H9 (cell line): ENCODE measurements around the gene COQ8A. TPM values are rescaled to one million over a fixed set of nuclear protein-coding genes. Genes with fewer than 3 reads are reported as not detected.

Experiments used
- DNase-seq: peaks from one replicate; pipeline ENCODE4 v3.0.0-alpha.2; 2017
- H2AFZ ChIP-seq: one replicate; pipeline ENCODE4 v1.6.1; 2013; ENCODE audit warnings: mild to moderate bottlenecking, low read length, control low read depth, moderate library complexity
- H2AK5ac ChIP-seq: 2 replicates; pipeline ENCODE4 v1.6.1; 2013; ENCODE audit warnings: low read length, control low read depth, mixed read lengths; ENCODE audit not compliant: insufficient read length
- H2BK120ac ChIP-seq: one replicate; pipeline ENCODE4 v1.6.1; 2013; ENCODE audit warnings: low read depth, mild to moderate bottlenecking, low read length, control low read depth, inconsistent platforms; ENCODE audit not compliant: poor library complexity, severe bottlenecking
- H2BK12ac ChIP-seq: 2 replicates; pipeline ENCODE4 v1.6.1; 2013; ENCODE audit warnings: low read length, control low read depth, mixed read lengths, low read depth; ENCODE audit not compliant: insufficient read length
- H2BK15ac ChIP-seq: 2 replicates; pipeline ENCODE4 v1.6.1; 2013; ENCODE audit warnings: low read depth, low read length, control low read depth
- H2BK20ac ChIP-seq: one replicate; pipeline ENCODE4 v1.6.1; 2013; ENCODE audit warnings: low read depth, mild to moderate bottlenecking, low read length, control low read depth, inconsistent platforms; ENCODE audit not compliant: poor library complexity, severe bottlenecking
- H2BK5ac ChIP-seq: 2 replicates; pipeline ENCODE4 v1.6.1; 2013; ENCODE audit warnings: low read length, control low read depth, mixed read lengths; ENCODE audit not compliant: insufficient read length
- H3K14ac ChIP-seq: 2 replicates; pipeline ENCODE4 v1.6.1; 2013; ENCODE audit warnings: low read length, control low read depth; ENCODE audit not compliant: insufficient read depth
- H3K18ac ChIP-seq: 2 replicates; pipeline ENCODE4 v1.6.1; 2013; ENCODE audit warnings: low read depth, mild to moderate bottlenecking, mixed read lengths, low read length, control low read depth; ENCODE audit not compliant: insufficient read length
- H3K23ac ChIP-seq: 2 replicates; pipeline ENCODE4 v1.6.1; 2013; ENCODE audit warnings: low read length, control low read depth, mixed read lengths, low read depth; ENCODE audit not compliant: insufficient read length
- H3K23me2 ChIP-seq: 2 replicates; pipeline ENCODE4 v1.6.1; 2013; ENCODE audit warnings: low read depth, mild to moderate bottlenecking, mixed read lengths, low read length, control low read depth; ENCODE audit not compliant: insufficient read length, poor library complexity, severe bottlenecking
- H3K27ac ChIP-seq: 2 replicates; pipeline ENCODE4 v1.5.1; 2013; ENCODE audit warnings: low read length, control low read depth, mixed read lengths, low read depth; ENCODE audit not compliant: insufficient read length
- H3K27me3 ChIP-seq: 2 replicates; pipeline ENCODE4 v1.6.1; 2013; ENCODE audit warnings: low read length, control low read depth, inconsistent platforms; ENCODE audit not compliant: insufficient read depth
- H3K4ac ChIP-seq: 2 replicates; pipeline ENCODE4 v1.6.1; 2013; ENCODE audit warnings: low read depth, mild to moderate bottlenecking, control low read depth, inconsistent platforms, low read length, moderate library complexity
- H3K4me1 ChIP-seq: 2 replicates; pipeline ENCODE4 v1.6.1; 2013; ENCODE audit warnings: low read length, control low read depth, inconsistent platforms; ENCODE audit not compliant: insufficient read depth
- H3K4me2 ChIP-seq: 2 replicates; pipeline ENCODE4 v1.6.1; 2013; ENCODE audit warnings: low read length, control low read depth, mixed read lengths; ENCODE audit not compliant: insufficient read length, insufficient read depth
- H3K56ac ChIP-seq: 2 replicates; pipeline ENCODE4 v1.6.1; 2013; ENCODE audit warnings: low read depth, mild to moderate bottlenecking, mixed read lengths, low read length, control low read depth; ENCODE audit not compliant: insufficient read length
- H3K79me1 ChIP-seq: 2 replicates; pipeline ENCODE4 v1.6.1; 2013; ENCODE audit warnings: low read depth, mild to moderate bottlenecking, moderate library complexity, low read length, control low read depth, inconsistent platforms; ENCODE audit not compliant: insufficient read depth, poor library complexity, severe bottlenecking
- H3K79me2 ChIP-seq: 2 replicates; pipeline ENCODE4 v1.6.1; 2013; ENCODE audit warnings: low read length, control low read depth, inconsistent platforms; ENCODE audit not compliant: insufficient read depth
- H3K9ac ChIP-seq: 2 replicates; pipeline ENCODE4 v1.6.1; 2013; ENCODE audit warnings: low read length, control low read depth, mixed read lengths; ENCODE audit not compliant: insufficient read length; ENCODE audit errors: extremely low read depth
- H3K9me3 ChIP-seq: one replicate; pipeline ENCODE4 v1.6.1; 2013; ENCODE audit warnings: low read depth, low read length, inconsistent platforms; ENCODE audit not compliant: control insufficient read depth
- H3T11ph ChIP-seq: one replicate; pipeline ENCODE4 v1.6.1; 2013; ENCODE audit warnings: mild to moderate bottlenecking, low read length, control low read depth, inconsistent platforms
- H4K20me1 ChIP-seq: one replicate; pipeline ENCODE4 v1.6.1; 2013; ENCODE audit not compliant: control insufficient read depth, insufficient read length, insufficient read depth
- H4K5ac ChIP-seq: 2 replicates; pipeline ENCODE4 v1.6.1; 2013; ENCODE audit warnings: low read depth, mild to moderate bottlenecking, mixed read lengths, low read length, control low read depth; ENCODE audit not compliant: insufficient read length
- H4K8ac ChIP-seq: replicated peaks from 2 replicates; pipeline ENCODE4 v1.6.1; 2013; ENCODE audit warnings: low read length, control low read depth, mixed read lengths, low read depth; ENCODE audit not compliant: insufficient read length
- H4K91ac ChIP-seq: 2 replicates; pipeline ENCODE4 v1.6.1; 2013; ENCODE audit warnings: low read depth, mild to moderate bottlenecking, moderate library complexity, mixed read lengths, low read length, control low read depth; ENCODE audit not compliant: insufficient read length
- H3K27ac Mint-ChIP-seq, 3 experiments: 2 replicates in 2 of 3; 3 replicates in 1 of 3; pipeline ENCODE4 v1.8.0; 2020 to 2021; ENCODE audit warnings: mixed read lengths in 3 of 3, mild to moderate bottlenecking in 1 of 3, moderate library complexity in 1 of 3
- H3K27me3 Mint-ChIP-seq: 2 replicates; pipeline ENCODE4 v1.8.0; 2021; ENCODE audit warnings: low read depth, mild to moderate bottlenecking, moderate library complexity, mixed read lengths
- H3K36me3 Mint-ChIP-seq, 3 experiments: 2 replicates in 2 of 3; 3 replicates in 1 of 3; pipeline ENCODE4 v1.8.0; 2020 to 2021; ENCODE audit warnings: low read depth in 3 of 3, mixed read lengths in 3 of 3; ENCODE audit not compliant: insufficient read depth in 1 of 3
- H3K4me1 Mint-ChIP-seq, 2 experiments: 2 replicates each; pipeline ENCODE4 v1.8.0; 2020; ENCODE audit warnings: mixed read lengths in 2 of 2
- H3K4me3 Mint-ChIP-seq, 2 experiments: 2 replicates in 1 of 2; 3 replicates in 1 of 2; pipeline ENCODE4 v1.8.0; 2020 to 2021; ENCODE audit warnings: mild to moderate bottlenecking in 2 of 2, mixed read lengths in 2 of 2, moderate library complexity in 1 of 2
- H3K9me3 Mint-ChIP-seq, 2 experiments: 2 replicates in 1 of 2; 3 replicates in 1 of 2; pipeline ENCODE4 v1.8.0; 2020; ENCODE audit warnings: mild to moderate bottlenecking in 2 of 2, mixed read lengths in 2 of 2, moderate library complexity in 1 of 2
- CTCF ChIP-seq: fragments of 200-600 bp; sonication (generic); conservative IDR thresholded peaks from 3 replicates; pipeline ENCODE4 v1.8.0; 2021; ENCODE audit warnings: antibody characterized with exemption, mild to moderate bottlenecking
- WGBS: extraction: QIAGEN DNeasy Blood & Tissue Kit; methylation state at CpG from one replicate; pipeline ENCODE4 v1.1.7; 2013; ENCODE audit warnings: missing lambda C conversion rate, low lambda C conversion rate, mixed read lengths; ENCODE audit not compliant: insufficient read length; ENCODE audit errors: extremely low coverage; 5-methylcytosine and 5-hydroxymethylcytosine counted together
- total RNA-seq: library from RNA; stranded (reverse); gene quantifications from 2 replicates; pipeline ENCODE4 v1.2.1, GENCODE V29; 2021

The COQ8A gene
- total RNA-seq, 1 experiment from 2014 or later, result 26.0 TPM

GRCh38 chr1:226964611-226965486, 24.8 kb downstream of the COQ8A start:
- H3K79me2 ChIP-seq, result no peaks in the 10 kb centered on the region; the same call in 1 of the 2 replicates
- H3K4me2 ChIP-seq, result no peak overlapping the region
- no peaks in the 10 kb centered on the region for H3K4me1 ChIP-seq
- no peak overlapping the region for H4K91ac ChIP-seq
- no peaks in the 10 kb centered on the region for H3K27me3 Mint-ChIP-seq
- H2BK12ac ChIP-seq, result no peak overlapping the region
- no peak overlapping the region for H3K23ac ChIP-seq
- H3K56ac ChIP-seq, result no peak overlapping the region
- no peaks in the 10 kb centered on the region for H3K79me1 ChIP-seq
- no CpG with 5 or more reads among the region's 29 CpGs for WGBS
- H2AK5ac ChIP-seq, result no peak overlapping the region
- peak overlapping the region in 1 of 3 experiments; percentile 81; a peak in 2 of 7 replicates for H3K27ac Mint-ChIP-seq
- no peak overlapping the region for H4K8ac ChIP-seq
- no peak for TF ChIP-seq CTCF
- no peaks in the 10 kb centered on the region for H3K9me3 ChIP-seq
- no peak overlapping the region for H2BK120ac ChIP-seq
- H3K4me1 Mint-ChIP-seq, result peaks cover 0 to 3% of the 10 kb centered on the region in 2 experiments; a peak in 3 of 4 replicates
- H2BK15ac ChIP-seq, result no peak overlapping the region
- H4K20me1 ChIP-seq, result no peaks in the 10 kb centered on the region
- H2BK20ac ChIP-seq, result no peak overlapping the region
- no peak overlapping the region for H3K4ac ChIP-seq
- H3K18ac ChIP-seq, result no peak overlapping the region
- H3K9ac ChIP-seq, result no peak overlapping the region
- no peaks in the 10 kb centered on the region for H3K23me2 ChIP-seq
- H2BK5ac ChIP-seq, result no peak overlapping the region
- no peak overlapping the region for H3K14ac ChIP-seq
- no peak overlapping the region for H3T11ph ChIP-seq
- no peaks in the 10 kb centered on the region for H3K27me3 ChIP-seq
- no peak overlapping the region for H4K5ac ChIP-seq
- H3K9me3 Mint-ChIP-seq, result peaks cover 2 to 6% of the 10 kb centered on the region in 2 experiments; a peak in 2 of 5 replicates
- no peak overlapping the region for H3K4me3 Mint-ChIP-seq
- no peak overlapping the region for H3K27ac ChIP-seq
- peaks cover 3 to 19% (median 5%) of the 10 kb centered on the region in 3 experiments; a peak in 6 of 7 replicates for H3K36me3 Mint-ChIP-seq
- H2AFZ ChIP-seq, result no peak overlapping the region
- DNase-seq, result peak; percentile 23
